GM18508 (cell line): ENCODE results near the gene LITAFD.
"Not testable (repeated sequence)": the region's sequence is repeated elsewhere in the genome, so short reads cannot be mapped to it uniquely, and the experiment has no call there.

Source experiments
- ATAC-seq: cut with Tn5 transposase; IDR thresholded peaks from one replicate; pipeline ENCODE4 v1.9.1; 2021; ENCODE audit warnings: moderate number of reproducible peaks; ENCODE audit not compliant: insufficient read depth, unreplicated experiment

Gene LITAFD

DNA sequence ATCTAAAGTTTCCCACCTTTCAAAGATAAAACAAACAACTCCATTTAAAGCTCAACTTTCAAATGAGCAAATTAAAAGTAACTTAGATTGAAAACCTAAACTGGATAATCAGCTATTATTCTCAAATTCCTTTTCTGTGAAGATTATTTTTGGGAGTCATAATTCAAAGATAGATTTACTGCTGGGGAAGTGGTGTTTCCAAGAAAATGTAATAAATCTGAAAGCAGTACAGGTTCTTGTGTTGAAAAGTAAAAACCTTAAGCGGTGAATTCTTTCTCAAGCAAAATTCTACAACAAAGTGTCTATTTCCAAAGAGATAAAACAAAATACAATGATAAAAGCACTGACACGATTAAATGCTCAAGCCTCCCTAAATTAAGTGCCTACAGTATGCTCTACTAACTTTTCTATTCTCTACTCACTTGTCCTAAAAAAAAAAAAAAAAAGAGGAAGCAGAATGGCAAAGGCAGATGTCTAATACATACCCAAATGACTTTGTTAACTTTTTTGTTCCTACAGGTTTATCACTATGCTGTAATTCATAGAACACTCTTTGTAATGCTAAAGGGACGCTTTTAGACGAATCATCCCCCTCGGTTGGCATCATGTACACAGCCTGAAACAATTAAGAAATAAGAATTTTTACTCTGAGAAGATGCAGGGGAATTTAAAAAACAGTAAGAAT lies 34.5 kb downstream of the LITAFD start:
- ATAC-seq = no peak

DNA sequence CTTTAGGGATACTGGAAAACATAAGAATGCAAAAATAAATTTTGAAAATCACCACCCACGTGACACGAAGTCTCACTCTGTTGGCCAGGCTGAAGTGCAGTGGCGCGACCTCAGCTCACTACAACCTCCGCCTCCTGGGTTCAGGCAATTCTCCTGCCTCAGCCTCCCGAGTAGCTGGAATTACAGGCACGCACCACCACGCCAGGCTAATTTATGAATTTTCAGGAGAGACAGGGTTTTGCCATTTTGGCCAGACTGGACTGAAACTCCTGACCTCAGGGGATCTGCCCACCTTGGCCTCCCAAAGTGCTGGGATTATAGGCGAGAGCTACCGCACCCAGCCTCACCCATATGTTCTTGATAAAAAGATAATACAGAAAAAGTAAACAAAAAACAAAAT lies 35.2 kb downstream of the LITAFD start:
- ATAC-seq = not testable (repeated sequence)

DNA sequence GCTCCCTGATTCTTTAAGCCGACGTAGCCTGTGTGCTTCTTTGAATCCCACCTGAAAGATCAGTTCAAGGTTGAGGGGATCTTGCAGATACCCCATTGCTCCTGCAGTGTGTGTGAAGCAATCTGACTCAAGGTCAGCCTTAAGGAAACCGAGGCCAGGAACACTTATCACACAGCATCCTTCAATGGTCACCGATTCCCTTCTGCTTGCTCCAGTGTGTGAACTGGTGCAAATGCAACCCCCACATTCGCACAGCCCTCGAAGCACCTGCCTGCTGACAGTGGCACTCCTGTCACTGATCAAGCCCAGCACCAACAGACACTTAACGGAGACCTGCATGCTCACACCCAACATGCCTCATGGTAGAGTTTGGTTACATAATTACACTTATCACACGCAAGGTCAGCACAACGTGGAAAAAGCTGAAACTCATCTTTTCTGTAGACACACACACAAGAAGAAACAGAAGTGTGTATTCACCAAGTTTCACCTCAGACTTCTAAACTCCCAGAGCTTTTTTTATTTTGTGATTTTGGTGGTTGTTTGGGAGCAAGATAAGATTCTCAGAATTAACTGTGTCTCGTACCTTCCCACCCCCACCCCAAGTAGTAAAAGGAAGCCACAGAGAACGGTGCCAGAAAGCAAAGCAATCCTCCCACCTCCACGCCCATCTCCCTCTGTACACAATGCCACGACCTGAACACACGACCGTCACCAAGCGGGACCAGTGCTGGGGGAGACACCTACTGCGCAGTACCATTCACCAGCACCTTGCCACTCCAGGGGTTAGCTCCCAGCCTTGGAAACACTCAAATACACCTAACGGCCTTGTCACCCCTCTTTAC lies 37.2 kb downstream of the LITAFD start:
- ATAC-seq = no peak

DNA sequence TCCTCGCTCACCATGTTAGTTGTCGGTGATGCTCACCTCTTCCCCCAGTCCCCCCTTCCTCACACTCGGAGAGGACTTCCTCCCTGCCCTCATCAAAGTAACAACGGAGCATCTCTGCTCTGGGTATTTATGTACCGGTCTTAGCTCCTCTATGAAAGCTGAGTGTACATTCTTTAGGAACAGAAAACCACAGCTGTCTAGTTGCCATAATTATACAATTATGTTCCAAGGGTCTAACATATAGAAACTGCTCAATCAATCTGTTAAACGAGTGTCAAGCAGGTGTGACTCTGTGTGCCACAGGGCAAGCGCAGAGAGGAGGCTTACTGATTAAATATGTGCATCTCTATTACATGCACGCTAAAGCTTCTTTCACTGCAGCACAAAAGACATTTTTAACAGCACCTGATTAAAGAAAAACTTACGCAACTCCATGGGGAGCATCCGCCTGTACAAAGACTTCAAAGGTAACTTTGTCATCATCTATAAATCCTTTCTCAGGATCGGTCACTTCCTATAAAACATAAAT lies 37.8 kb downstream of the LITAFD start:
- ATAC-seq = no peak

DNA sequence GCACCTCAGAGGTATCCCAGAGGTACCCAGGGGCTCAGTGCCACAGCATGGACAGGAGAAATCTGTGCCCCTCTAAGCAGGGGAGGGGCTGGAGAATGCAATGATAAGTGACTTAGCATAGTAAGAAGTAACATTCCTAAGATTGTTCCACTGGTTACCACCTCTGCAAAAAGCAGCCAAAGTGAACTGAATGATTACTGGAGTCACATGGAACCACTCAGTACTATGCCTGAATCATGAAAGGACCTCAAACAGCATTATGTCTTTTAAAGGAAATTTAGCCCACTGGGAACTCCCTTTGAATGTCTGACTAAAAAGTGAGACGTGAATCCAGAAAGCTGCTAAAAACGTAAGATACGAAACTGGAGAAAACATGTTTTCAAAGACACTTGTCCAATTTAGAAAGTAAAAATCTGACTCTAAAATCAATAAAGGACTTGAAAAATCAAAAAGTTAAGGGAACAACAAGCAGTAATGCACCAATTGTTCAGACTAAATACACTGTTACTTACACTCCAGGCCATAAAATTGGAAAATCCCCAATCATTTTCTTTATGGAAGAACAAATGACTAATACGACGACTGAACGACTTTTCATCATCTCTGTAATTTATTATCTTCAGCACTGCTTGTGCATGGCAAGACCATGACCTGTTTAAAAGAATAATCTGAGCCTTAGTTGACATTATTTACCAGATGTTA lies 38.6 kb downstream of the LITAFD start:
- no peak for ATAC-seq

DNA sequence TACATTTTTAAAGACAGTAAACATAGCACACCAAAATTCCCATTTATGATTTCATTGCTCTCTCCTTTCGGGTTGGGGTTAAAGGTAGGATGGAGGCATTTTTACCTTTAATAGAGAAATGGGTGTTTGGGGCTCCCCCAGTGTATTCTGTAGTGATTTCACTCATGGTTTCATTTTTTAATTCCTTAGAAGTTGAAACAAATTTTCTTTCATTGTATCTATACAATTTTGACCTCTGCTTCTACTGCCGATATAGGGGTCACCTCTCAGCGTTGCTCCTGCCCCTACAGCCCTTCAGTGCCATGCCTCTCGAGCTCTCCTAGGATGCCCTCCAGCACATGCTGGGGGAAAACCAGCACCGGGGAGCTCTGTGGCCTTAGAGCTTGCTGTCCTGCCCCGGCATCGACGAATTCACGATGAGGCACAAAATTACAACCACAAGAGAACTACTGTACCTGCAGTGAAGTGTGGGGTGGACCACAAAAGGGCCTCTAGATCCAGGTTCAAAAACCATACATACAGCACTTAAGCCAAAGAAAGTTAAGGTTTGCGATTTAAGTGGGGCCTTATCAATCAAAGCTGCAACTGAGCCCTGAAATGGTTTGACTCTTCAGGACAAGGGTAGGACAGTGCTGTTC lies 39.3 kb downstream of the LITAFD start:
- ATAC-seq = no peak

DNA sequence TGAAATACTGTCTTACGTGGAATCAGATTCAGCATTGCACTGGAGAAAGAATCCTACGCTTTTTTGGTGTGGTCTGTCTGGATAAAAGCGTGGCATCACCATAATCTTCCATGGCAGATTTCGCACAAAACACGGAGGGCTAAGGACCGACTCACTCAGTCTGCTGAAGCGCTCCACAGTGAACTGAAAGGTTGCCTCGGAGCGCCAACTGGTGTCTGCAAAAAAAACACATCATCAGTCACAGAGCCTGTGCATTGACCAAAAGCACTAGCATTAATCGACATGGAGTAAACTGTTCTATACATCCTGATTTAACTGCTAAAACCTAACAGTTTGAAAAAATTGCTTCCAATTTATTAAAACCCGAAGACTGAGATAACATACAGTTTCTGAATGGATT lies 41.0 kb downstream of the LITAFD start:
- no peak for ATAC-seq

DNA sequence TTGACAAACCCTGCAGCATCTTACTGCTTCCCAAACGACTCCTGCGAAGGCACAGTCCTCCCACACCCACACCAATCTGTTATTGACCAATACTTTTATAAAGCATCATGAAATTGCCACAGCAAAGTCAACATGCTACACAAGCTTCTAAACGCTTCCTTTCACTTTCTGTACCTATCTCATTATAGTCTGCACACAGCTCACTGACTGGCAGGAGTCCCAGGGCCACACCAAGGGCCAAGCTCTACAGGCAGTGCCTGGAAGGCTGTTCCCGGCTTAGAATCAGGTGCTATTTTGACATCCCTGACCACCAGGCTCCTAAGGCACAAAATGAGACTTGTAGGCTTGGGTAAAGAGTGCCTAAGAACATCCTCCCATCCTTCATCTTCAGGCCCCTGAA lies 42.1 kb downstream of the LITAFD start:
- ATAC-seq = no peak

DNA sequence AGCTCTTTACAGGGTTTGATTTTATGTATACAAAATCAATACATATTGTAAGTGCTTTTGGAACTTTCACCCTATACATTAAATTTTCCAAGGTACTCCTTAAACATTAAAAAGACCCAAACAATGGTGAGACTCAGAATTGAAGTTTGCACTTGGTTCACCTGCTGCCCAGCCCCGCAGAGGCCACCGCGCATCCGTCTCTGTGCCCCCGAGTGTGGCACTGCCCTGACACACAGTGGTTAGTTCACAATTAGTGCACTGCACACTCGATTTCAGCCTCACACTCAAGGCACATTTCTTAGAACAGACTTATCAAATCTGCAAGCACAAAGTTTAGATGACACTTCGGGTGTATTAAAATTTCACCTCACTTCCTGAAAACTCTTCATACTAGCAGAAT lies 43.3 kb downstream of the LITAFD start:
- ATAC-seq = no peak

DNA sequence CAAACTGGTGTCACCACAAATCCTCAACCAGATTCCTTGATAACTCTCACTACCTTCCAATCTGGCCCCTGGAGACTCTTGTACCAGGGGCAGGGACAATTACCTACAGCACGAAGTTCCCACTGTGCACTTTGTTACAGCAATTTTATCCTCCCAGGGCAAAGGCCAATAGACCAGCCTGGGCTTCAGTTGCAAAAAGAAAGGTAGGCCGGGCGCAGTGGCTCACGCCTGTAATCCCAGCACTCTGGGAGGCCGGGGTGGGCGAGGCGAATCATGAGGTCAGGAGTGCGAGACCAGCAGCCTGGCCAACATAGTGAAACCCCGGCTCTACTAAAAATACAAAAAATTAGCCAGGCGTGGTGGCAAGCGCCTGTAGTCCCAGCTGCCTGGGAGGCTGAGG lies 44.7 kb downstream of the LITAFD start:
- no peak for ATAC-seq

DNA sequence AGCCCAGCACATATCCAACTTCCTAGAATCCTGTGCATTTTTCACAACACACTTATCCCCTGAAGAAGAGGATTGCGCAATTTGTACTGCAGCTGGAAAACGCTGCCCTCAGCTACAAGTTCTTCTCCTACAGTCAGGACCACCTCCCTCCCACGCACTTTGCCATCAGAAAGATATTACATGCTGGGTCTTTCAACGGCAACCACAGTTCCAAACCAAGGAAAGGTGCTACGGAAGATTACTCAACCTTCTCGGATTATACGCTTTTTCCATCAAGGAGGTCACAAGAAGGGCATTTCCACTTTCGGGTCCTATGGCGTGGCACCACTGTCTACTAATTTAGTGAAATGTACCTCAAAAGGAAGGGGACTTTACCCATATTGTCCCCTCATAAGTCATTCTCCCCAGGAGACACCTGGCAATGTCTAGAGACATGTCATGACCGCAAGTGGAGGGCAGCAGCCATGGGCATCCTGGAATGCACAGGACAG lies 46.4 kb downstream of the LITAFD start:
- ATAC-seq = no peak

DNA sequence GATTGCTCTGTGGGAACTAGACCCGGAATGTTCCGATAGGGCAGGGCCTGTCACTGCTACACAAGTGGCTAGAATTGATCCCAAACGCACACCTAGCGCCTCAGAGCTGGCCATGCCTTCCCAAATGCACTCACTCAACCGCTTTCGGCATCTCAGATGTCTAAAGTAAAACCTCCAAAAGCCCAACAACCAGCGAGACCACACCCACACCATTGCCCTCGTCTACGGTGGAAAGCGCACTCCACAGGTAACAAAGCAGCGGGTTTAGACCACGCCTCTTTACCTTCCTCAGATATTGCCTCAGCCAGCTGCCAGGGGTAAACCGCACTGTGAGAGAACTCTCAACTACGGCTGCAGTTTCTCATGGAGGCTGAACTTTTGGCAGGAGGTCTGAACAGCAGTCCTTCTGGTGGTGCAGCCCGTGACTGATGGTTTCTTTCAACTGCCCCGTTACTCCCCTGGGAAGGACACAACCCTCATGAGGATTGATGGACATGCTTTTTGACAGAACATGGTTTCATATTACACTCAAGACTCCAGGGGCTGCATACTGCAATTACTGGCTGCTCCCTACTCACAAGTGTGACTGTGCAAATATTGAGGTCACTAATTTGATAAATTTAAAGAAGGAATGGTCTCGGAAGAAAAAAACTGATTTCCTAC lies 47.1 kb downstream of the LITAFD start:
- no peak for ATAC-seq

DNA sequence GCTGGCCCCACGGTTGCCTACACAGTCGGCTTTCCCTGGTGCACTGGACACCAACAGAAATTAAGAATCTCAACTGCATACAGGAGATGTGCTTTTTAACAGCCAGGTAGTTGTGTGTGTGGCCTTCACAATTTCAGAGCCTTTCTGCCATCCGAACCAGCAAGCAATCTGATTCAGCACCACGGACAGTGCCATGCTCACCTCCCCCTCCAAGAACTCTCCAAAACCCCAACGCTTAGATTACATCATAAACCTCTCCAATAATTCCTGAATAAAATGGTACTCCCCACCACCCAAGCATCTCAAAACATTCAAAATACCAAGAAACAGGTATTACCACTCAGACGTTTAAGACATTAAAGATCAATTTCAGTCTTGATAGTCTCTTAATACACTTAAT lies 49.7 kb downstream of the LITAFD start:
- no peak for ATAC-seq

DNA sequence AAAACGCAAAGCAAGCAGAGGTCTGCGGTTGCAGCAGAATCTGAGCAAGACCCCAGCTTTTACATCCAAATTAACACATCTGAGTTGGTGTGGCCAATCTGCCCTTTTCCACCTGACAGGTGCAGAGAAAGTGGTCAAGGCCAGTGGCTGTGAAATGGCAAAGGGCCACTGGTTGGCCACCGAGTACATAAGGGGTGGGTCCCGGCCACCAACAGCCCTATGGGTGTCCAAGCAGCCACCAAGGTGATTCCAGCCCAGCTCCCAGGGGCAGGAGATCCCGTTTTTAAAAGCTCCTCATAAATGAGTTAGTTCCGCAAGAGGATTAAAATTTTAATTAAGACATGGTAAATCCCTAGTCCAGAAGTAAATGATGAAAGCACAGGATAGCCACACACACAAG lies 52.5 kb downstream of the LITAFD start:
- no peak for ATAC-seq
